ENCODE results near the gene TTC24. TPM values are rescaled to one million over a fixed set of nuclear protein-coding genes. Genes with fewer than 3 reads are reported as not detected.
A peak's percentile ranks its signal among the peaks of the same experiment; 100 is the strongest.
"Not testable (repeated sequence)": the region's sequence is repeated elsewhere in the genome, so short reads cannot be mapped to it uniquely, and the experiment has no call there.

The TTC24 gene
- total RNA-seq, 1 donor: not detected

DNA sequence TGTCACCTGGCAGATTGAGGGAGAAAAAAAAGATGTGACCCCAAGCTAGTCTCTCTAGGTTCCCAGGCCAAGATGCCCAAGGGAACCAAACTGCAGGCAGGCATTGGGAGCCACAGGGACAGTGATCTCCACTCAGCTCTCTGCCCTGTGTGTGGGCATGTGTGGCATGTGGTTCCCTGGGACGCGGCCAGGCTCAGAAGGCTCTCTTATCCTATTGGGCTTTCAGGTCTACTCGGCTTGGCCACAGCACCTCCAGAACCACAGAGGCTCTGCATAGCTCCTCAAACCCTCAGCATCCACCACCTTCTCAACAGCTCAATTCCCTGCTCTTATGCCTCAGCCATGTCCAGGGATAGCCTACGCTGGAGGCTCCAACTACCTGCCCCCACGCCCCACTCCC, 29.2 kb upstream of the TTC24 start:
- no peak overlapping the region for H3K4me2 ChIP-seq (ENCODE audit: insufficient read depth, low read length)
- H3K27ac ChIP-seq (ENCODE audit: low read depth, low read length): no peak overlapping the region
- no peaks in the 10 kb centered on the region for H3K79me2 ChIP-seq (ENCODE audit: insufficient read depth, low read length)
- H3K4me1 ChIP-seq (ENCODE audit: insufficient read depth, low read length): peaks cover 10% of the 10 kb centered on the region
- TF ChIP-seq, protein P1, sequence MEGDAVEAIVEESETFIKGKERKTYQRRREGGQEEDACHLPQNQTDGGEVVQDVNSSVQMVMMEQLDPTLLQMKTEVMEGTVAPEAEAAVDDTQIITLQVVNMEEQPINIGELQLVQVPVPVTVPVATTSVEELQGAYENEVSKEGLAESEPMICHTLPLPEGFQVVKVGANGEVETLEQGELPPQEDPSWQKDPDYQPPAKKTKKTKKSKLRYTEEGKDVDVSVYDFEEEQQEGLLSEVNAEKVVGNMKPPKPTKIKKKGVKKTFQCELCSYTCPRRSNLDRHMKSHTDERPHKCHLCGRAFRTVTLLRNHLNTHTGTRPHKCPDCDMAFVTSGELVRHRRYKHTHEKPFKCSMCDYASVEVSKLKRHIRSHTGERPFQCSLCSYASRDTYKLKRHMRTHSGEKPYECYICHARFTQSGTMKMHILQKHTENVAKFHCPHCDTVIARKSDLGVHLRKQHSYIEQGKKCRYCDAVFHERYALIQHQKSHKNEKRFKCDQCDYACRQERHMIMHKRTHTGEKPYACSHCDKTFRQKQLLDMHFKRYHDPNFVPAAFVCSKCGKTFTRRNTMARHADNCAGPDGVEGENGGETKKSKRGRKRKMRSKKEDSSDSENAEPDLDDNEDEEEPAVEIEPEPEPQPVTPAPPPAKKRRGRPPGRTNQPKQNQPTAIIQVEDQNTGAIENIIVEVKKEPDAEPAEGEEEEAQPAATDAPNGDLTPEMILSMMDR (IDR thresholded peaks at IDR 0.05; ENCODE audit: extremely low read depth, low read depth, low read length): no peak
- H3K9me3 ChIP-seq (ENCODE audit: low read depth, low read length): no peaks in the 10 kb centered on the region
- no peak overlapping the region for H2AFZ ChIP-seq (ENCODE audit: low read length)
- DNase-seq (ENCODE audit: insufficient read length, low spot score, missing footprints): no peak
- H3K36me3 ChIP-seq (ENCODE audit: insufficient read depth, low read length): peaks cover 41% of the 10 kb centered on the region
- no peak overlapping the region for H3K4me3 ChIP-seq (ENCODE audit: insufficient read depth, low read length)
- no peaks in the 10 kb centered on the region for H4K20me1 ChIP-seq (ENCODE audit: insufficient read depth, low read length)
- H3K27me3 ChIP-seq (ENCODE audit: insufficient read depth, low read length): no peaks in the 10 kb centered on the region

DNA sequence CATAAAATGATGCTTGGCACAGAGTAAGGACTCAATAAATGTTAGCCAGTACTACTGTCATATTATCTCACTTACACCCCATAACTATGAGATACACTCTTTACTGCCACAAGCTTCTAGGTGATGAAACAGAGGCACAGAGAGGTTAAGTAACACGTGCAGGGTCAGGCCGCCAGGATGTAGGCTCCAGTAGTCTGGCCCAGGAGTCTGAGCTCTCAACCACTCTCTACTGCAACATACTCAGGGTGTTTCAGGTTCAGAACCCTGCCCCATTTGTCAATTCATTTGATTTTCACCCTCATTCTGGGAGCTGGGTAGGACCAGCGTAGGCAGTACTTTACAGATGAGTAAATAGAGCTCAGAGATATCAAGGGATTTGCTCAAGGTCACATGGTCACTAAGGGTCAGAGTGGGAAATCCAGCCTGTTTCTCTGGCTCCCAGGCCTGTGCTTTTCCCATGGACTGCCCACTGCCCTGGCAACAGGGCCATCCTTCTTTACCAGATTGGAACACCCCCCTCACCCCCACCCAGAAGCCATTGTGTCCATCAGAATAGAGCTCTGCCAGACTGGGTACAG, 28.4 kb upstream of the TTC24 start:
- Histone ChIP-seq H3K4me2 (ENCODE audit: insufficient read depth, low read length) (no peak overlapping the region), H2AFZ (ENCODE audit: low read length) (no peak overlapping the region), H3K79me2 (ENCODE audit: insufficient read depth, low read length) (no peaks in the 10 kb centered on the region), H3K27ac (ENCODE audit: low read depth, low read length) (peak overlapping the region; percentile 35), H3K27me3 (ENCODE audit: insufficient read depth, low read length) (no peaks in the 10 kb centered on the region), H3K4me3 (ENCODE audit: insufficient read depth, low read length) (no peak overlapping the region), H4K20me1 (ENCODE audit: insufficient read depth, low read length) (no peaks in the 10 kb centered on the region), H3K9me3 (ENCODE audit: low read depth, low read length) (no peaks in the 10 kb centered on the region), H3K36me3 (ENCODE audit: insufficient read depth, low read length) (peaks cover 48% of the 10 kb centered on the region), H3K4me1 (ENCODE audit: insufficient read depth, low read length) (peaks cover 10% of the 10 kb centered on the region)
- no peak for DNase-seq (ENCODE audit: insufficient read length, low spot score, missing footprints)
- TF ChIP-seq, protein P1 (IDR thresholded peaks at IDR 0.05; ENCODE audit: extremely low read depth, low read depth, low read length): no peak

DNA sequence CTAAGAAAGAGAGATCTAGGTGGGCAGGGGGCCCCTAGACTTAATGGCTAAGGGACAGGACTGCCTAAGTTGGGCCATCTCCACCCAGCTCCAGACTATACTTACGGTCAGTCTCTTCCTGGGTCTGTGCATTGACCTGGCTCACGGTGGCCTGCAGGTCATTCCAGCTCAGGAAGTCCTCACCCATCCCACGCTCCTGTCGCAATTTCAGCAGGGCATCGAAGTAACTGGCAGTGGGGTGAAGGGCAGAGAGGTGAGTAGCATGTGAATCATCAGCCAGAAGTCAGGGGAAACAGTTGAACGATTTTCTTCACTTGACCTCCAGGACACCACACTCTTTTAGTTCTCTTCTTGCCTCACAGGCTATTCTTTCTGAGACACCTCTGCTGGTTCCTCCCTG, 27.7 kb upstream of the TTC24 start:
- Histone ChIP-seq H3K4me1 (ENCODE audit: insufficient read depth, low read length) (peaks cover 8% of the 10 kb centered on the region), H3K27ac (ENCODE audit: low read depth, low read length) (peak overlapping the region; percentile 35), H3K36me3 (ENCODE audit: insufficient read depth, low read length) (peaks cover 49% of the 10 kb centered on the region), H3K4me2 (ENCODE audit: insufficient read depth, low read length) (no peak overlapping the region), H4K20me1 (ENCODE audit: insufficient read depth, low read length) (no peaks in the 10 kb centered on the region), H3K79me2 (ENCODE audit: insufficient read depth, low read length) (no peaks in the 10 kb centered on the region), H2AFZ (ENCODE audit: low read length) (peak overlapping the region; percentile 54), H3K9me3 (ENCODE audit: low read depth, low read length) (no peaks in the 10 kb centered on the region), H3K4me3 (ENCODE audit: insufficient read depth, low read length) (no peak overlapping the region), H3K27me3 (ENCODE audit: insufficient read depth, low read length) (no peaks in the 10 kb centered on the region)
- no peak for DNase-seq (ENCODE audit: insufficient read length, low spot score, missing footprints)
- TF ChIP-seq, protein P1 (IDR thresholded peaks at IDR 0.05; ENCODE audit: extremely low read depth, low read depth, low read length): no peak

DNA sequence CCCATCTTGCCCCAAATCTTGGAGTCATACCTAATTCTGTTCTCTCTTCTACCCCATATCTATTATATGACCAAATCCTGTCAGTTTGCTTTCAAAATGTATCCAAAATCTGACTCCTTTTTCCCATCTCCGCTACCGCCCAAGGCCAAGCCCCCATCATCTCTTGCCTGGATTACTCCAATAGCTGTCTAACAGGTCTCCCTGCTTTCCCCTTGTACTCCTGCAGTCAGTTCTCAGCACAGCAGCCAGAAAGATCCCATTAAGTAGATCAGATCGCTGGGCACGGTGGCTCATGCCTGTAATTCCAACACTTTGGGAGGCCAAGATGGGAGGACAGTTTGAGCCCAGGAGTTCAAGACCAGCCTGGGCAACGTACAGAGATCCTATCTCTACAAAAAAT, 27.0 kb upstream of the TTC24 start:
- Histone ChIP-seq H4K20me1 (ENCODE audit: insufficient read depth, low read length) (no peaks in the 10 kb centered on the region), H3K4me3 (ENCODE audit: insufficient read depth, low read length) (no peak overlapping the region), H3K36me3 (ENCODE audit: insufficient read depth, low read length) (peaks cover 43% of the 10 kb centered on the region), H3K4me2 (ENCODE audit: insufficient read depth, low read length) (no peak overlapping the region), H3K79me2 (ENCODE audit: insufficient read depth, low read length) (no peaks in the 10 kb centered on the region), H3K27ac (ENCODE audit: low read depth, low read length) (no peak overlapping the region), H3K4me1 (ENCODE audit: insufficient read depth, low read length) (peaks cover 8% of the 10 kb centered on the region), H2AFZ (ENCODE audit: low read length) (no peak overlapping the region), H3K9me3 (ENCODE audit: low read depth, low read length) (no peaks in the 10 kb centered on the region), H3K27me3 (ENCODE audit: insufficient read depth, low read length) (no peaks in the 10 kb centered on the region)
- no peak for DNase-seq (ENCODE audit: insufficient read length, low spot score, missing footprints)
- TF ChIP-seq, protein P1 (IDR thresholded peaks at IDR 0.05; ENCODE audit: extremely low read depth, low read depth, low read length): no peak

DNA sequence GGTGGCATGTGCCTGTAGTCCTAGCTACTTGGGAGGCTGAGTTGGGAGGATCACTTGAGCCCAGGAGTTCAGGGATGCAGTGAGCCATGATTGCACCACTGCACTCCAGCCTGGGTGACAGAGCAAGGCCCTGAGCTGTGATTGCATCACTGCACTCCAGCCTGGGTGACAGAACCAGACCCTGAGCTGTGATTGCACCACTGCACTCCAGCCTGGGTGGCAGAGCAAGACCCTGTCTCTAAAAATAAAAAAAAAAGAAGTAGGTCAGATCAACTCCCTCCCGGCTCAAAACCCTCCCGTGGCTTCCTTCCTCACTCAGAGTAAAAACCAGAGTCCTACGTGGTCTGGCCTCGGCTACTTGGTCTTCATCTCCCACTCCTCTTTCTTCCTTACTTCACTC, 26.6 kb upstream of the TTC24 start:
- H3K36me3 ChIP-seq (ENCODE audit: insufficient read depth, low read length): peaks cover 39% of the 10 kb centered on the region
- H3K9me3 ChIP-seq (ENCODE audit: low read depth, low read length); H4K20me1 ChIP-seq (ENCODE audit: insufficient read depth, low read length); H3K4me2 ChIP-seq (ENCODE audit: insufficient read depth, low read length); H2AFZ ChIP-seq (ENCODE audit: low read length); H3K4me3 ChIP-seq (ENCODE audit: insufficient read depth, low read length); H3K27me3 ChIP-seq (ENCODE audit: insufficient read depth, low read length); H3K27ac ChIP-seq (ENCODE audit: low read depth, low read length); H3K4me1 ChIP-seq (ENCODE audit: insufficient read depth, low read length); DNase-seq (ENCODE audit: insufficient read length, low spot score, missing footprints); H3K79me2 ChIP-seq (ENCODE audit: insufficient read depth, low read length): not testable (repeated sequence)

Data from osteoblast (primary cell).